Right ventricle myocardium superior (tissue), 1 donor: Measurements from ENCODE around the gene OBP2B. TPM values are rescaled to one million over a fixed set of nuclear protein-coding genes. Genes with fewer than 3 reads are reported as not detected.
"Not testable (repeated sequence)": the region's sequence is repeated elsewhere in the genome, so short reads cannot be mapped to it uniquely, and the experiment has no call there.

Experiments used
- ATAC-seq: fragments of 200-7000 bp; cut with Tn5 transposase; one replicate; pipeline ENCODE4 v1.9.1; 2020; ENCODE audit warnings: mild to moderate bottlenecking; ENCODE audit not compliant: poor library complexity
- DNase-seq: peaks from one replicate; pipeline ENCODE4 v3.0.0-alpha.2; 2020
- intact Hi-C: fragments of 100-400 bp; cut with DNase I; formaldehyde crosslinking; loops from one replicate; pipeline ENCODE4 v1.11.2; 2022
- total RNA-seq: library from RNA; stranded (reverse); fragmentation: NEBNext Ultra II Directional; extraction: Animal tissue kit (Norgen Biotek cat#: 25700); gene quantifications from one replicate; pipeline ENCODE4 v1.2.1, GENCODE V29; 2021
- donor health status: DM: no; HTN: yes; CAD: no; lungs with severe emphysema.

Gene OBP2B
- total RNA-seq, 1 donor from 2014 or later: not detected

DNA sequence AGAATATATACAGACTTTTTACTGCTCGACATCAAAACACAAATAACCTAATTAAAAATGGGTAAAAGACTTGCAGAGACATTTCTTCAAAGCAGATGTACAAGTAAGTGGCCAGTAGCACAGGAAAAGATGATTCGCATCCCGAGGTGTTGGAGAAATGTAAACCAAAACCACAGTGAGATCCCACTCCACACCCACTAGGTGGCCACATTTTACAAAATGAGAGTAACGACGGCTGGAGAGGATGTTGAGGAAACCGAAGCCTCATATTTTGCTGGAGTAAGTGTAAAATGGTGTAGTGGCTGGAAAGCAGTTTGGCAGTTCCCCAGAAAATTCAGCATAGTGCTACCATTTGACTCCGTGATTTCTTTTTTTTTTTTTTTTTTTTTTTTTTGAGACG lies 24.1 kb downstream of the OBP2B start:
- ATAC-seq (peak; percentile 89), DNase-seq (no peak)
- intact Hi-C loops: loop anchor here (5.0 to 10.0 kb wide), 4 partner anchors 90 to 540 kb away; partner anchors contain the start of gene ABO

DNA sequence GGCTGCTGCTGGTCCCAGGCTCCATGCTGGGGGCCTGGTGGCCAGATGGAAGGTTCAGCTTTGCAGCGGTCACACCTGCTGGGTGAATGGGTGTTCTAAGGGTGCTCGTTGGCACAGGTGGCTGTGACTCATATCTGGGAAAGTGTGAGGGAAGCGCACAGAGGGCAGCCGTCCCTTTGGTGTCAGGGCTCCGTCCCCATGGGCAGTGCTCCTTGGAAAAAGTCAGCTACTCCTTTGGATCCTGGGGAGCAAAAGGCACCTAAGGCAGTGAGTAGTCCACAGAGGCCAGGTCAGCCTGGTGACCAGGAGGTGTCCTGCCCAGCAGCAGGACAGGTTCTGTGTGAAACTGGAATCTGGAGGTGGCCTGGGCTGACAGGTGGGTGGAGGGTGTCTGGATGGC lies 26.9 kb downstream of the OBP2B start:
- DNase-seq: no peak
- no peak for ATAC-seq
- intact Hi-C loops: loop anchor here (10.0 kb wide), 2 partner anchors 93 to 543 kb away; partner anchors contain the start of gene ABO

DNA sequence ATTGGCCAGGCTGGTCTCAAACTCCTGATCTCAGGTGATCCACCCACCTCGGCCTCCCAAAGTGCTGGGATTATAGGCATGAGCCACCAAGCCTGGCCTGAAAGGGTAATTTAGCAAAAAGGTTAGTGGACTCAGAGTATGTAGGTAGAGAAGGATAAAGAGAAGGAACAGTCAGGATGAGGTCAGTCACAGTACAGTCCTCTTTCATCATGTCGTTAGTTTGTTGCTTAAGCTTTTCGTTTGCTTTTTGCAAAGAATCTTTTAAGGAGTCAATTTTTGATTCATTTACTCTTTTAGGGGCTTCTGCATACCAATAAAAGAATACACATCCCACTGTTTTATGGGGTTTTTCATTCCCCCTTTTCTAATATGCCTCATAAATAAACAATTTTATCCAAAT lies 27.5 kb downstream of the OBP2B start:
- ATAC-seq (no peak), DNase-seq (no peak)
- intact Hi-C loops: loop anchor here (10.0 kb wide), 2 partner anchors 93 to 543 kb away; partner anchors contain the start of gene ABO

DNA sequence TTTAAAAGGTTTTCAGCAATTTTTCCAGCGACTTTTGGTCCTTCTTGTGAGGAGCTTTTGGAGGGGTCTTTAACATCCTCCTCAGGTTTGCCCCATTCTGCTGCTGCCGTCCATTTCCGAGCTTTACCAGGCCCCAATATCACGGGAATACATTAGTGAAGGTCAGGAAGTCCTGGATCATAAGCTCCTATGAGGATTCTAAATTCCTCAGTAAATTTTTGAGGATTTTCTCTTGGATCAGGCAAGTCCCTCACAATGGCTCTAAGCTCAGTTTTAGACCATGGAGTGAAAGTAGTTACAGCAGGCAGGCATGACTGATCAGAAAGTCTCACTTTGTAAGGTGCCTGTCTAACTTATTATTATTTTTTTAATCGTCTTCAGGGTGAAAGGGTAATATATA lies 28.1 kb downstream of the OBP2B start:
- intact Hi-C loops: loop anchor here (10.0 kb wide), 2 partner anchors 94 to 544 kb away; partner anchors contain the start of gene ABO
- DNase-seq (no peak), ATAC-seq (no peak)

DNA sequence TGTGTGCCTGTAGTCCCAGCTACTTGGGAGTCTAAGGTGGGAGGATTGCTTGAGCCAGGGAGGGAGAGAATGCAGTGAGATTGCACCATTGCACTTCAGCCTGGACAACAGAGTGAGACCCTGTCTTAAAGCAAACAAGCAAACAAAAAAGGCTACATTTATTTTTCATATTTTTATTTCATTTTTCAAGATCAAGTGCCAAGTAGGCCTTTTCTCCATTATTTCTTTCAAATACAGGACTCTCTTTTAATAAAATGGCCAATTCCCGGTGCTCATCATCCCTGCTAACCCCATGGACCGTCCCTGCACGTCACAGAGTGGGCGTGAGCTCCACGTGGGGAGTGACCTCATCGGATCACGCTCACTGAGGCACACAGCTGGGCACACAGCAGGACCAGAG lies 36.0 kb downstream of the OBP2B start:
- no peak for ATAC-seq
- intact Hi-C loops: no loop called here
- DNase-seq: no peak

DNA sequence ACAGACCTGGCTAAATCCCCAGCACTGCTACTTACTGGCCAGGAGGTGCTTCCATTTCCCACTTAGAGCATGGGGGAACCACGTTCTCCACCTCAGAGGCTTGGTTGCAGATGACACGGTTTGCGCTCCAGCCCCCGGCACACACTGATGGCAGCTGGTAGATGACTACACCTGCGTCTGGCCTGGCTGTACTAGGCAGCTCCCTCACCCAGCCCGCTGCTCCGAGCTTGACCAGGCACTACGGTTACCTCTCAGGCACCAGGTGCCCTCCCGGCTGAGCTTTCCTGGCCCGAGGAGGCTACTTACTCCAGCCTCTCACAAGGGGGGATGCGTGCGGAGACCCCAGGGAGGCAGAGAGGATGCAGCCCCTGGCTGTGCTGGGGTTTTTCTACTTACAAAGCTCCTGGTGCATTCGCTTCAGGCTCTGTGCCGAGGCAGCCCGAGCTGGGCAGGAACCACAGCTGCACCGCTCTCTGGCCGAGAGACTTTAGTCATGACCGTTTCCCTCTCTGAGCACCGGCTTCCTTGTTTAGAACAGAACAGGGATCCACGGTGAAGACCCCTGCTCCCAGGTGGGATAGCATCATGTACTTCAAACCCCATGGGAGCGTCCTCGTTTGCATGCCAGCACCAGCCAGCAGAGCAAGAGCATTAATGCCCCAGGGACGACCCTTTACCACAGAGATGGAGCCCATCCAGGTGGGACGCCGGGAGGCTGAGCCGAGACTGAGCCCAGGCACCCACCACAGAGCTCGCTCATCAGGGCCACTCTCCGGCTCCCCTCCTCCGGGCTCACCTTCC lies 37.7 kb downstream of the OBP2B start:
- no peak for DNase-seq
- no peak for ATAC-seq
- intact Hi-C loops: no loop called here

DNA sequence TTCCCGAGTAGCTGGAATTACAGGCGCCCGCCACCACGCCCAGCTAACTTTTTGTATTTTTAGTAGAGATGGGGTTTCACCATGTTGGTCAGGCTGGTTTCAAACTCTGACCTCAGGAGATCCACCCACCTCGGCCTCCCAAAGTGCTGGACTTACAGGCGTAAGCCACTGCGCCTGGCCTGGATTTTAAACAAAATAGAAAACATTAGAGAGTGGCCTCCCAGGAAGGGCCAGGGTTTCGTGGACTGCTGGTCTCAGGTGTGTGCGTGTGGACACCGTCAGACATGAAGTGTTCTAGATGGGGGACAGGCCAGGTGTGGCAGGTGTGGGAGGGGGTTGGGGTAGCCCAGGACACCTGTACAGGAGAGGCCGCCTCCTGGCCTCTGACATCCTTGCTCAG lies 38.3 kb downstream of the OBP2B start:
- ATAC-seq: no peak
- intact Hi-C loops: no loop called here
- no peak for DNase-seq

DNA sequence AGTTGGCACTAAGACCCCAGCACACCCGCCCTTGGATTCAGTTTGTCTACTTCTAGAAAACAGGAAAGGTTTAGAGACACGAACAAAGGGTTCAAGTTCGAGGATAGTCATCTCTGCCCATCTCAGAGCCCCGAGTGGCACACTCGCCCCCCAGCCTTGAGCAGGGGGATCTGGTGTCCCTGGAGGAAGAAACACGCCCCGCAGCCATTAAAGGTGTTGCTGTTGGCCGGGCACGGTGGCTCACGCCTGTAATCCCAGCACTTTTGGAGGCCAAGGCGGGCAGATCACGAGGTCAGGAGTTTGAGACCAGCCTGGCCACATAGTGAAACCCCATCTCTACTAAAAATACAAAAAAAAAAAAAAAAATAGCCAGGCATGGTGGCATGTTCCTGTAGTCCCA lies 39.4 kb downstream of the OBP2B start:
- ATAC-seq, DNase-seq, intact Hi-C loops: not testable (repeated sequence)

DNA sequence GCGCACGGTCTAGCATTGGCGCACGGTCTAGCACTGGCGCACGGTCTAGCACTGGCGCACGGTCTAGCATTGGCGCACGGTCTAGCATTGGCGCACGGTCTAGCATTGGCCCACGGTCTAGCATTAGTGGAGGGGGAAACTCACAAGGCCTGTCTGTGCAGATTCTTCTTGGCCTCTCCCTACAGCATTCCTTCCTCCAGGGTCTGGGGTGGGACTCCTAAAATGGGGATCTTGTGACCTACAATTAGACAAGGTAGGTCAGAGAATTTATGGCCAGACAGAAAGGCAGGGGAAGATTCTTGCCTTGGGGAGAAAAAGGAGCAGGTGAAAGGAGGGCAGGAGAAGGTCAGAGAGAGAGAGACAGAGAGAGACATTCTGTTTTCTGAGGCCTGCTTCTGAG lies 39.9 kb downstream of the OBP2B start:
- ATAC-seq: no peak
- intact Hi-C loops: no loop called here
- peak; percentile 29 for DNase-seq

DNA sequence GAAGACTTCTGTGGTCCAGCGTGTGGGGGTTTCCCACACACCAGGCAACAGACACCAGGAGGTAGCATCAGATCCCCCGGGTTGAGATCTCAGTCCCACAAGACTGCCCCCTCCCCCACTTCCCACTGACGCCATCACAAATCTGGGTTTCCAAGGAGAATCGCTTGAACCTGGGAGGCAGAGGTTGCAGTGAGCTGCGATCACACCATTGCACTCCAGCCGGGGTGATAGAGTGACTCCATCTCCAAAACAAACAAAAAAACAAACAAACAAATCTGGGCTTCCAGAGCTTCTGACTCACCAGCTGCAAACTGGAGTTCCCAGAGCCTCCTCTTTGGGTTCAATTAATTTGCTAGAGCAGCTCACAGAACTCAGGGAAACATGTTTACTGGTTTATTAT lies 40.6 kb downstream of the OBP2B start:
- ATAC-seq (no peak), DNase-seq (no peak)
- intact Hi-C loops: no loop called here

DNA sequence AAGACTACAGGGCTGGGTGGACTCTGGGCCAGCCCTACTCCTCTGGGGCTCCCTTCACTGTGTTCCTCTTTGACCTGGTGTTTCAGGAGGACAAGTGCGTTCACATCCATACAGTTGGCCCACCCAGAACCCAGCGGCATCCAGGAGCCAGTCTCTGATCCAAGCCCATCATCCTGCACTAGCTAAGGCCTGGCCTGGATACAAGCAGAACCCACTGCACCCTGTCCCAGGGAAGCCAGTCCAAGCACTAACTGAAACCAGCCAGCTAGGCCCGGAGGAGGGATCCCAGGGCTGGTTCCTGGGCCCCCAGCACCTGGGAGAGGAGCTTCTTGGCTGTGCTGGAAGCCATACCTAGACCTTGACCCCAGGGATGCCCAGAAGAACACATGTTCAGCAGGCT lies 41.3 kb downstream of the OBP2B start:
- intact Hi-C loops: no loop called here
- DNase-seq (peak; percentile 22), ATAC-seq (no peak)

DNA sequence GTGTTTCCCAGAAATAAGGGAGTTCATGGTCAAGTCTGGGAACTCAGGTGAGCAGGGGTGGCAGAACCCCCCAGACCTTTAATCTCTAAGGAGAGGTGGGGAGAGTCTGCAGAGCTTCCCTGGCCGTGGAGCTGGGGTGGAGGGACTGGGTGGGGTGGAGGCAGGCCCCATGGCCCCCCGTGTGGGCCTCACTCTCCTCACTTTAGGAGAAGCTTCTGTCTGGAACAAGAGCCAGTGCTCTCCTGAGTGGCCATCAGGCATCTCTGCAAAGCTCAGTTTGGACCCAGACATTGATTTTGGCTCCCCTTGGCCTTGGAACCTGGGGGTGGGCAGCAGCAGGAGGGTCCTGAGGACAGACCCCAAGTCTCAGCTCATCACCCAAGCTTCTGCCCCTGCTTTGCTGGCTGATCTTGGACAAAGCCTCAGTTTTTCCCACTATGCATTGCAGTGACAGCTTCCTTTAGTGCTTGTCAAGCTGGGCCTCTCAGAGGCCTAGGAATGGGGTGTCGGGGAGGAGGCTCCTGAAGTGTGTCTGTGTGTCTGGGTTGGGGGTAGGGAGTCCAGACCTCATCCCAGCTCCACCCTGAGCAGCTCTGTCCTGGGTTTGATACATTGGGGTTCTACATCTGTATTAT lies 41.8 kb downstream of the OBP2B start:
- intact Hi-C loops: no loop called here
- ATAC-seq (no peak), DNase-seq (no peak)

DNA sequence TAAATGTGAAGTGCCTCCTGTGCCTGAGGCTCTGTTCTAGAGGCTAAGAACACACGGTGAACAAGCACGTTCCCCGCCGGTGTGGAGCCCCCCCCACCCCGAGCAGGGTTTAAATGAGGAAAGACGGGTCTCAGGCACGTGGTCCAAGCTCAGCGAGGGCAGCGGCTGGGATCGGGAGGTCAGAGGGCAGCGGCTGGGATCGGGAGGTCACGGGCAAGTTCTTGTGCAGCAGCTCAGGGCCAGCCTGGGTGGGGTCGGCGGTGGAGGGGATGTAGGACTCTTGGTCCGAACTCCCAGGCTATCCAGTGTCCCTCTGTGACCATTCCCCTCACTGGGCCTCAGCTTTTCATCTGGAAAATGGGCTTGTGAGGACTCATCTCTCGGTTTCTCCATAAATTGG lies 42.7 kb downstream of the OBP2B start:
- DNase-seq (peak; percentile 42), ATAC-seq (no peak)
- intact Hi-C loops: no loop called here

DNA sequence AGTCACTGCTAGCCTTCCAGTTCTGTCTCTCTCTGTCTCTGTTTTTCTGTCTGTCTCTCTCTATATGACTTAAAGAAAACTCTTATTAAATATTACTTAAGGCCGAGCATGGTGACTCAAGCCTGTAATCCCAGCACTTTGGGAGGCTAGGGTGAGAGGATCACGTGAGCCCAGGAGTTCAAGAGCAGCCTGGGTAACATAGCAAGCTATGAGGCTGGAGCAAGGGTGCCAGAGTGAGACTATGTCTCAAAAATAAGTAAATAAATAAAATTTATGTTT lies 43.7 kb downstream of the OBP2B start:
- DNase-seq: no peak
- ATAC-seq: no peak
- intact Hi-C loops: no loop called here

DNA sequence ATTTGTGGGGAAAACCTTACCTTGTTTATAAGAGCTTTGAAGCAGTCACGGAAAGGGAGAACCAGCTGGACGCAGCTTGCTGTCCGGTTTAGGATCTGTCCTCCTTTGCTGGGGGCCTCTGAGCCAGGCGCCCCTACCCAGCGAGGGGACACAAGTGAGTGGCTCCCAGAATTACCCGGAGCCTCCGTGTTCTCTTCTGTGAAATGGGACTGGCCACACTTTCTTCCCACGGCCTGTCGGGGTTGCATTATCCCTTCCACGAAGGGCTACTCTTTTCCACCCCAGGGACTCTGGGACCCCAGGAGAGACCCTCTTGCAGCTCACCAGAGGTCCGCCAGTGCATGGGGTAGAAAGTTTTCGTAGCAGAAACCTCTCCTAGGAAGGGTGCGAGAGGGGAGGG lies 44.9 kb downstream of the OBP2B start:
- intact Hi-C loops: no loop called here
- DNase-seq (no peak), ATAC-seq (no peak)

DNA sequence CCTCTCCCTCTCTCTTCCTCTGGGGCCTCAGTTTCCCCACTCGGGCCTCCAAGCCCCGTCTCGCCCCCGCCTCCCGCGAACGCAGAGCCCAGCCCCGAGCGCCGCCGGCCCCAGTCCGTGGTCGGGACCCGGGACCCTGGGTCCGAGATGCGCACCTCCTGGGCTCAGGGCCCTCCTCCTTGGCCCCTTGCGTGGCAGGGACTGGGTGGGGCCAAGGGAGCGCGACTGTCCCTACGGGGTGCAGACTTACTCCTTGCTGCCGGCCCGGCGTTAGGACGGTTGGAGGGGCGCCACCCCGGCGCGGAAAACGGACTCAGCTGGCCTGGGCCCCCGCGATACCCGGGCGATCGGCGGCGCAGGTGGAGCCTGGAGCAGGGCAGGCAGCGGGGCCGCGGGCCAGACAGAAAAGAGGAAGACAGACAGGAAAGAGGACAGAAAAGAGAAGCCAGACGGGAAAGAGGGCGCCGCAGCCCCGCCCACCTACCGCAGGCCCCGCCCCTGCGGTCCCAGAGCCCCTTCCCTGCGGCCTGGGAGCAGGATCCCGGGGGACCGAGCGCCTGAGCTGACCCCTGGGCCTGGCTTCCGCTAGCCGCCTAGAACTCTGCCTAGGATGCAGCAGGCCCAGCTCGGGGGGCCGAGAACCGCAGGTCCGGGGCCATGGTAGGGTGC lies 45.4 kb downstream of the OBP2B start, which contains the start of gene GBGT1:
GBGT1 (minus strand) TSS at position 411 of the 669 bp plus-strand sequence. CDS start 1,502 bp downstream, outside the sequence.
- intact Hi-C loops: no loop called here
- DNase-seq: peak; percentile 90
- ATAC-seq: peak; percentile 81

DNA sequence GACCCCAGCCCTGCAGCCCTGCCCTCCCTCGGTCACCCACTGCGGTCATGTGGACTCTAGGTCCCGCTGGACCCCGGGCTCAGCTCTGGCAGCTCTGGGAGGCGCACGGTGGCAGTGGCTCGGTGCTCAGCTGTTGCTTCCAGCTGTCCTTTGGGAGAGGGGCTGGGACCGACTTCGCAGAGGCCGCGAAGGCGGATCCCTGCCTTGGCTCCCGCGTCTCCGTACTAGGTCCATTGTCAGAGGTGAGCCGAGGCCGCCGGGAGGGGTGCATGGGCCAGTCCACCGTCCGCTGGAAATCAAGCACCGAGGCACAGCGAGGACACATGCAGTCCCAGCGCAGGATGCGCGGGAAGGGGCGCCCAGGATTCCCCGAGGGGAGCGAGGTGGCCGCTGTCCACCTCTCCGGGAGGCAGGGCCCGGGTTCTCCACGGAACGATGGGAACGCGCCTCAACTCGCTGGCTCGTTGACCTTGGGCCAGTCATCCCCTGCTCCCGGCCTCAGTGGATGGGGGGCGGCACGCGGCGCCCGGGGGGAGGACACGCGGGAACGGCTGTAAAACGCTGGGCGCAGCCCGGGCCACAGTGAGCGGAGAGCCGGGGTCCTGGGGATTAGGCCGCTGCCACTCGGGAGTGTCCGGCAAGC lies 46.1 kb downstream of the OBP2B start:
- ATAC-seq (peak; percentile 11), DNase-seq (peak; percentile 50)
- intact Hi-C loops: no loop called here

DNA sequence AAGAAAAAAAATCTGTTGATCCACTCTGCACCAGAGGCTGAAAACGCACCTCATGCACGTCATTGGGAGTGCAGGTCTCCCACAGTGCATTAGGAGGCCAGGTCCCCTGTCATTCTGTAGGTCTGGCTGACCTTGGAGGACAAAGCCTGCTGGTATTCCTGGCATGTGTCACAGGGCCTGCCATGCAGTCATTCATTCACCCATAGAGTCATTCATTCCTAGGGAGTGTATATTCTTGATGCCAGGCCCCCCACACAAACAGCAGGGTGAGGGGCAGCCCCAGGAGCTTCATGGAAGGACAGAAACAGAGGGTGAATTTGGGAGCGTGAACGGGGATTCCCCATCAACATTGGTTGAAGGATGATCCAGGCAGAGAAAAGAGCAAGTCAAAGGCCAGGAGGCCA lies 47.5 kb downstream of the OBP2B start:
- ATAC-seq (no peak), DNase-seq (peak; percentile 32)
- intact Hi-C loops: no loop called here
